IMR-90 (cell line): Measurements from ENCODE around the gene RHOG. TPM values are rescaled to one million over a fixed set of nuclear protein-coding genes. Genes with fewer than 3 reads are reported as not detected.
"Not testable (repeated sequence)": the region's sequence is repeated elsewhere in the genome, so short reads cannot be mapped to it uniquely, and the experiment has no call there.

Experiments used
- ATAC-seq: fragments of 200-7000 bp; cut with Tn5 transposase; 2 replicates; pipeline ENCODE4 v1.9.1; 2020; ENCODE audit warnings: low read depth, mild to moderate bottlenecking, moderate library complexity
- BruUV-seq: library from RNA; stranded (reverse); fragments of 400-500 nt; replicated peaks from 2 replicates; lab custom pipeline; 2021; lab: Mats Ljungman, UMichigan
- CTCF ChIA-PET: fragments of 300-600 bp; formaldehyde crosslinking; extraction: SDS; loops from one replicate; lab custom pipeline; 2021; ENCODE audit warnings: antibody characterized with exemption; lab: Yijun Ruan, JAX
- POLR2A ChIA-PET: fragments of 300-600 bp; sonication (Branson Sonifier 250); formaldehyde crosslinking; loops from one replicate; lab custom pipeline; 2022; ENCODE audit warnings: antibody characterized with exemption; ENCODE audit not compliant: unreplicated experiment; lab: Charles Lee
- DNase-seq: peaks from one replicate; pipeline ENCODE4 v3.0.0; 2013
- H2AFZ ChIP-seq: replicated peaks from 2 replicates; pipeline ENCODE3; 2013; ENCODE audit warnings: low read length, mild to moderate bottlenecking; ENCODE audit not compliant: poor library complexity
- H2AK5ac ChIP-seq: 2 replicates; pipeline ENCODE4 v1.6.1; 2013; ENCODE audit warnings: low read depth, low read length, inconsistent platforms
- H2AK9ac ChIP-seq: replicated peaks from 2 replicates; pipeline ENCODE3; 2013; ENCODE audit warnings: mild to moderate bottlenecking, low read depth, low read length, moderate library complexity; ENCODE audit not compliant: poor library complexity
- H2BK120ac ChIP-seq: 2 replicates; pipeline ENCODE4 v1.6.1; 2013; ENCODE audit warnings: low read depth, low read length, inconsistent platforms
- H2BK15ac ChIP-seq: 3 replicates; pipeline ENCODE4 v1.6.1; 2013; ENCODE audit warnings: low read depth, low read length, inconsistent platforms
- H2BK20ac ChIP-seq: 2 replicates; pipeline ENCODE4 v1.6.1; 2013; ENCODE audit warnings: low read depth, mild to moderate bottlenecking, inconsistent platforms, low read length, moderate library complexity
- H2BK5ac ChIP-seq: 2 replicates; pipeline ENCODE4 v1.6.1; 2013; ENCODE audit warnings: mild to moderate bottlenecking, low read depth, low read length, inconsistent platforms; ENCODE audit not compliant: poor library complexity, severe bottlenecking
- H3K14ac ChIP-seq: replicated peaks from 2 replicates; pipeline ENCODE4 v1.6.1; 2013; ENCODE audit warnings: low read depth, low read length, inconsistent platforms
- H3K18ac ChIP-seq: 2 replicates; pipeline ENCODE4 v1.6.1; 2013; ENCODE audit warnings: low read depth, low read length, control low read depth
- H3K23ac ChIP-seq: 2 replicates; pipeline ENCODE4 v1.6.1; 2013; ENCODE audit warnings: low read depth, low read length, inconsistent platforms
- H3K27ac ChIP-seq: 2 replicates; pipeline ENCODE4 v1.5.1; 2013; ENCODE audit warnings: mild to moderate bottlenecking, control low read depth, low read length; ENCODE audit not compliant: insufficient read depth
- H3K27me3 ChIP-seq: 2 replicates; pipeline ENCODE4 v1.6.1; 2013; ENCODE audit warnings: low read length; ENCODE audit not compliant: control insufficient read depth, insufficient read depth
- H3K36me3 ChIP-seq: 2 replicates; pipeline ENCODE4 v1.6.1; 2013; ENCODE audit warnings: low read length, mixed read lengths; ENCODE audit not compliant: control insufficient read depth, insufficient read depth
- H3K4ac ChIP-seq: 2 replicates; pipeline ENCODE4 v1.6.1; 2013; ENCODE audit warnings: low read depth, low read length, inconsistent platforms
- H3K4me1 ChIP-seq: 2 replicates; pipeline ENCODE4 v1.6.1; 2013; ENCODE audit warnings: low read length, mixed read lengths; ENCODE audit not compliant: control insufficient read depth, insufficient read depth
- H3K4me2 ChIP-seq: 2 replicates; pipeline ENCODE4 v1.6.1; 2013; ENCODE audit warnings: low read depth, mild to moderate bottlenecking, control low read depth, low read length, moderate library complexity
- H3K4me3 ChIP-seq: 2 replicates; pipeline ENCODE4 v1.5.1; 2013; ENCODE audit warnings: low read depth, mild to moderate bottlenecking, control low read depth, low read length, moderate library complexity; ENCODE audit not compliant: insufficient read depth
- H3K56ac ChIP-seq: 2 replicates; pipeline ENCODE4 v1.6.1; 2013; ENCODE audit warnings: low read length, inconsistent platforms; ENCODE audit not compliant: insufficient read depth; ENCODE audit errors: extremely low read depth
- H3K79me1 ChIP-seq, 2 experiments: 2 replicates each; pipeline ENCODE4 v1.6.1; 2013; ENCODE audit warnings: low read length in 2 of 2, inconsistent platforms in 1 of 2, low read depth in 1 of 2
- H3K9ac ChIP-seq: 2 replicates; pipeline ENCODE4 v1.6.1; 2013; ENCODE audit warnings: low read depth, low read length, control low read depth
- H3K9me1 ChIP-seq: 2 replicates; pipeline ENCODE4 v1.6.1; 2013; ENCODE audit warnings: low read length, inconsistent platforms; ENCODE audit not compliant: insufficient read depth
- H3K9me3 ChIP-seq: 2 replicates; pipeline ENCODE4 v1.6.1; 2013; ENCODE audit warnings: low read length; ENCODE audit not compliant: control insufficient read depth, insufficient read depth
- H4K20me1 ChIP-seq: 2 replicates; pipeline ENCODE4 v1.6.1; 2013; ENCODE audit warnings: low read length, inconsistent platforms; ENCODE audit not compliant: insufficient read depth
- H4K5ac ChIP-seq: 2 replicates; pipeline ENCODE4 v1.6.1; 2013; ENCODE audit warnings: mild to moderate bottlenecking, low read depth, low read length, control low read depth
- H4K8ac ChIP-seq, 2 experiments: 2 replicates each; pipeline ENCODE4 v1.6.1; 2013; ENCODE audit warnings: low read depth in 2 of 2, low read length in 2 of 2, control low read depth in 1 of 2, inconsistent platforms in 1 of 2
- H4K91ac ChIP-seq: 2 replicates; pipeline ENCODE4 v1.6.1; 2013; ENCODE audit warnings: low read depth, low read length, inconsistent platforms; ENCODE audit not compliant: insufficient read depth
- WGBS, 2 experiments: methylation state at CpG; one replicate each; pipeline versions ENCODE4 v1.1.5 to v1.1.7; 2013; ENCODE audit warnings: missing lambda C conversion rate in 2 of 2; ENCODE audit not compliant: insufficient read length in 1 of 2; ENCODE audit errors: extremely low coverage in 2 of 2; 5-methylcytosine and 5-hydroxymethylcytosine counted together
- dilution Hi-C: fragments of 300-500 bp; cut with HindIII; formaldehyde crosslinking; loops from one replicate; pipeline ENCODE4 v1.14.3; 2018; ENCODE audit warnings: low sequenced_read_pairs; ENCODE audit not compliant: unreplicated experiment
- in situ Hi-C: fragments of 300-500 bp; cut with MboI; formaldehyde crosslinking; loops from 3 replicates; pipeline ENCODE4 v1.14.3; 2019; ENCODE audit warnings: low sequenced_read_pairs, inconsistent platforms, mixed read lengths
- intact Hi-C: fragments of 100-400 bp; cut with micrococcal nuclease; formaldehyde crosslinking; loops from 2 replicates; pipeline ENCODE4 v1.10.0; 2022
- polyA plus RNA-seq, 3 experiments: library from polyadenylated mRNA; depleted of rRNA; stranded (reverse); fragments of >200 nt; gene quantifications; 2 replicates each; pipeline ENCODE4 v1.2.3, GENCODE V29; 2012; ENCODE audit warnings: low replicate concordance in 1 of 3
- total RNA-seq: library from RNA; depleted of rRNA; stranded (reverse); fragments of >200 nt; gene quantifications from 2 replicates; pipeline ENCODE4 v1.2.3, GENCODE V29; 2012

The RHOG gene
- total and polyA plus RNA-seq, 2 of the 4 experiments (the other 2 are of a cell fraction), result 16.3 to 114 TPM

- H2AK9ac ChIP-seq, BruUV-seq, H3K9me3 ChIP-seq, POLR2A ChIA-PET, H3K56ac ChIP-seq, DNase-seq, dilution Hi-C loops, H3K4me3 ChIP-seq, H3K4me2 ChIP-seq, H4K5ac ChIP-seq, H3K27ac ChIP-seq, H2BK20ac ChIP-seq, H2BK15ac ChIP-seq, H3K14ac ChIP-seq, H2BK5ac ChIP-seq, H2BK120ac ChIP-seq, intact Hi-C loops, H4K8ac ChIP-seq, ATAC-seq, H3K9me1 ChIP-seq, H3K9ac ChIP-seq, H3K18ac ChIP-seq, H2AFZ ChIP-seq, H3K27me3 ChIP-seq, H3K4me1 ChIP-seq, in situ Hi-C loops, H4K91ac ChIP-seq, H3K4ac ChIP-seq, H3K23ac ChIP-seq, CTCF ChIA-PET, H2AK5ac ChIP-seq: not testable (repeated sequence)
- Histone ChIP-seq H3K36me3 (peaks cover 19% of the 10 kb centered on the region), H4K20me1 (peaks cover 59% of the 10 kb centered on the region), H3K79me1 (peaks cover 4 to 32% of the 10 kb centered on the region in 2 experiments; a peak in 3 of 4 replicates)
- 96% methylated on average over 4 of the region's 10 CpGs; no CpG with 5 or more reads in 1 of the 2 experiments for WGBS, 2 experiments
These were observed 46.4 kb downstream of the RHOG start for GRCh38 chr11:3794387-3794786.
